DMS 273 treated with DMSO at 0.1 percent for 48 hours (cell line): ENCODE measurements around the gene TKTL1.
A peak's percentile ranks its signal among the peaks of the same experiment; 100 is the strongest.

Experiments used
- DNase-seq: peaks from one replicate; lab custom pipeline; 2025; lab: John Stamatoyannopoulos, UW

The TKTL1 gene

GRCh38 chrX:154378059-154378798 lies 82.6 kb downstream of the TKTL1 start:
- no peak for DNase-seq

DNA sequence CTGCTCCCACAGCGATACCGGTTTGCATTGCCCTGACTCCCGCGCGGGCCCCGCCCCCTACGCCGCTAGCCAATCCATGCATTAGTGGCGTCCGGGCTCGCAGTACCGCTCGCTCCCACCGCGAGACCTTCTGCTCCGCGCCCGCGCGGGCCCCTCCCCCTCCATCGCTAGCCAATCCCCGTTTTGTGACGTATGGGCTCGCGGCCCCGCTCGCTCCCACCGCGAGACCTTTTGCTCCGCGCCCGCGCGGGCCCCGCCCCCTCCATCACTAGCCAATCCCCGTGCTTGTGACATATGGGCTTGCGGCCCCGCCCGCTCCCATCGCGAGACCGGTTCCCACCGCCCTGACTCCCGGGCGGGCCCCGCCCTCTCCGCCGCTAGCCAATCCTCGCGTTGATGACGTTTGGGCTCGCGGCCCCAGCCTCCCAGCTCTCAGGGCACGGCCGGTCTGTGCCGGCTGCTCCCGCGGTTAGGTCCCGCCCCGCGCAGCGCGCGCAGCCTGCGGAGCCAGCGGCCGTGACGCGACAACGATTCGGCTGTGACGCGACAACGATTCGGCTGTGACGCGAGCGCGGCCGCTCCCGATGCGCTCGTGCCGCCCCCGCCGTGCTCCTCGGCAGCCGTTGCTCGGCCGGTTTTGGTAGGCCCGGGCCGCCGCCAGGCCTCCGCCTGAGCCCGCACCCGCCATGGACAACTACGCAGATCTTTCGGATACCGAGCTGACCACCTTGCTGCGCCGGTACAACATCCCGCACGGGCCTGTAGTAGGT lies 83.4 kb downstream of the TKTL1 start, which contains the start of gene EMD:
EMD (plus strand) TSS at position 497 of the 770 bp plus-strand sequence; CDS start at position 687, 190 bp downstream.
- peak; percentile 97 for DNase-seq

GRCh38 chrX:154379569-154379951 lies 84.0 kb downstream of the TKTL1 start:
- DNase-seq = no peak
